ENCODE data around the gene SRRM4. TPM values are rescaled to one million over a fixed set of nuclear protein-coding genes. Genes with fewer than 3 reads are reported as not detected.

SRRM4 gene
- total RNA-seq, 4 donors from 2014 or later: 0.04 to 0.05 TPM; not detected in 2

- H3K9me3 ChIP-seq: no peaks in the 10 kb centered on the region
- no peak for ATAC-seq
- H3K27ac ChIP-seq: no peak overlapping the region
- TF ChIP-seq POLR2A (IDR thresholded peaks at IDR 0.05): no peak
- TF ChIP-seq, protein P1, sequence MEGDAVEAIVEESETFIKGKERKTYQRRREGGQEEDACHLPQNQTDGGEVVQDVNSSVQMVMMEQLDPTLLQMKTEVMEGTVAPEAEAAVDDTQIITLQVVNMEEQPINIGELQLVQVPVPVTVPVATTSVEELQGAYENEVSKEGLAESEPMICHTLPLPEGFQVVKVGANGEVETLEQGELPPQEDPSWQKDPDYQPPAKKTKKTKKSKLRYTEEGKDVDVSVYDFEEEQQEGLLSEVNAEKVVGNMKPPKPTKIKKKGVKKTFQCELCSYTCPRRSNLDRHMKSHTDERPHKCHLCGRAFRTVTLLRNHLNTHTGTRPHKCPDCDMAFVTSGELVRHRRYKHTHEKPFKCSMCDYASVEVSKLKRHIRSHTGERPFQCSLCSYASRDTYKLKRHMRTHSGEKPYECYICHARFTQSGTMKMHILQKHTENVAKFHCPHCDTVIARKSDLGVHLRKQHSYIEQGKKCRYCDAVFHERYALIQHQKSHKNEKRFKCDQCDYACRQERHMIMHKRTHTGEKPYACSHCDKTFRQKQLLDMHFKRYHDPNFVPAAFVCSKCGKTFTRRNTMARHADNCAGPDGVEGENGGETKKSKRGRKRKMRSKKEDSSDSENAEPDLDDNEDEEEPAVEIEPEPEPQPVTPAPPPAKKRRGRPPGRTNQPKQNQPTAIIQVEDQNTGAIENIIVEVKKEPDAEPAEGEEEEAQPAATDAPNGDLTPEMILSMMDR (IDR thresholded peaks at IDR 0.05 in 4 of 5, conservative IDR thresholded peaks at IDR 0.05 in 1 of 5): no peak
- H3K36me3 ChIP-seq: no peaks in the 10 kb centered on the region
- in situ Hi-C loops (cut with MboI; ENCODE audit: low sequenced_read_pairs in 4 of 4) (no loop called here), intact Hi-C loops (cut with DNase I; ENCODE audit: low total_unique reads) (no loop called here)
- no peaks in the 10 kb centered on the region for H3K27me3 ChIP-seq
- no peak for DNase-seq
- H3K4me1 ChIP-seq: no peaks in the 10 kb centered on the region
- no peak overlapping the region for H3K4me3 ChIP-seq
Observed at GRCh38 chr12:119051474-119051873, 70.1 kb downstream of the SRRM4 start.

- no peak for TF ChIP-seq POLR2A (IDR thresholded peaks at IDR 0.05)
- TF ChIP-seq, protein P1 (IDR thresholded peaks at IDR 0.05 in 4 of 5, conservative IDR thresholded peaks at IDR 0.05 in 1 of 5): no peak
- no peaks in the 10 kb centered on the region for H3K4me1 ChIP-seq
- no peaks in the 10 kb centered on the region for H3K36me3 ChIP-seq
- DNase-seq (no peak), ATAC-seq (no peak)
- no peak overlapping the region for H3K4me3 ChIP-seq
- in situ Hi-C loops (cut with MboI; ENCODE audit: low sequenced_read_pairs in 4 of 4): no loop called here
- no peaks in the 10 kb centered on the region for H3K9me3 ChIP-seq
- H3K27me3 ChIP-seq: no peaks in the 10 kb centered on the region
- H3K27ac ChIP-seq: no peak overlapping the region
- intact Hi-C loops (cut with DNase I; ENCODE audit: low total_unique reads): no loop called here
Observed at GRCh38 chr12:119052001-119052400, 70.7 kb downstream of the SRRM4 start.

DNA sequence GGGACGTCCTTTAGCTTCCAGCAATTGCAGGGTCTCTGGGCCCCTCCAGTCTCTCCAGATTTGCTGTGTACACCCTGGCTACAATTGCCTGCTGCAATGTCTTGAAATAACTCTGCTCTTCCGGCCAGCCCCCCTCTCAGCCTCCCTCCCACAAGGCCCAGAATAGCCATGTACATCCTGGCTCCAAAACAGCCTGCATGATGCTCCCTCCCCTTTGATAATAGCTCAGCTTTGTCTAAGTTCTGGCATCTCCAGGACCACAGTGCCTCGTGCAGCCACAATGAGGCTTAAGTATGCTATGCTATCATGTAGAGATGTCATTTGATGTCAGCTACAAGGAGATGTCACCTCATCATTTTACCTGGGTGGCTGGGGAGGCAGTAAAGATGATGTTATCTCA lies 74.6 kb downstream of the SRRM4 start:
- no peaks in the 10 kb centered on the region for H3K36me3 ChIP-seq
- DNase-seq (no peak), ATAC-seq (no peak)
- TF ChIP-seq, protein P1 (IDR thresholded peaks at IDR 0.05 in 4 of 5, conservative IDR thresholded peaks at IDR 0.05 in 1 of 5): no peak
- TF ChIP-seq POLR2A (IDR thresholded peaks at IDR 0.05): no peak
- no peaks in the 10 kb centered on the region for H3K4me1 ChIP-seq
- intact Hi-C loops (cut with DNase I; ENCODE audit: low total_unique reads): no loop called here
- H3K9me3 ChIP-seq: no peaks in the 10 kb centered on the region
- no peak overlapping the region for H3K27ac ChIP-seq
- in situ Hi-C loops (cut with MboI; ENCODE audit: low sequenced_read_pairs in 4 of 4): no loop called here
- no peak overlapping the region for H3K4me3 ChIP-seq
- H3K27me3 ChIP-seq: no peaks in the 10 kb centered on the region

GRCh38 chr12:119060847-119061796 lies 79.8 kb downstream of the SRRM4 start:
- Histone ChIP-seq H3K4me3 (no peak overlapping the region), H3K27ac (no peak overlapping the region), H3K27me3 (no peaks in the 10 kb centered on the region), H3K36me3 (no peaks in the 10 kb centered on the region), H3K9me3 (no peaks in the 10 kb centered on the region), H3K4me1 (no peaks in the 10 kb centered on the region)
- no peak for TF ChIP-seq POLR2A (IDR thresholded peaks at IDR 0.05)
- TF ChIP-seq, protein P1 (IDR thresholded peaks at IDR 0.05 in 4 of 5, conservative IDR thresholded peaks at IDR 0.05 in 1 of 5): no peak
- ATAC-seq: no peak
- no peak for DNase-seq
- intact Hi-C loops (cut with DNase I; ENCODE audit: low total_unique reads) (no loop called here), in situ Hi-C loops (cut with MboI; ENCODE audit: low sequenced_read_pairs in 4 of 4) (no loop called here)
